Activated T-cell treated with anti-CD3 and anti-CD28 coated beads for 1 hour (primary cell): Measurements from ENCODE around the gene ETV1.
"Not testable (repeated sequence)": the region's sequence is repeated elsewhere in the genome, so short reads cannot be mapped to it uniquely, and the experiment has no call there.

Source experiments
- DNase-seq: peaks from one replicate; pipeline ENCODE4 v3.0.0-alpha.2; 2020; ENCODE audit warnings: low read depth

Gene ETV1

DNA sequence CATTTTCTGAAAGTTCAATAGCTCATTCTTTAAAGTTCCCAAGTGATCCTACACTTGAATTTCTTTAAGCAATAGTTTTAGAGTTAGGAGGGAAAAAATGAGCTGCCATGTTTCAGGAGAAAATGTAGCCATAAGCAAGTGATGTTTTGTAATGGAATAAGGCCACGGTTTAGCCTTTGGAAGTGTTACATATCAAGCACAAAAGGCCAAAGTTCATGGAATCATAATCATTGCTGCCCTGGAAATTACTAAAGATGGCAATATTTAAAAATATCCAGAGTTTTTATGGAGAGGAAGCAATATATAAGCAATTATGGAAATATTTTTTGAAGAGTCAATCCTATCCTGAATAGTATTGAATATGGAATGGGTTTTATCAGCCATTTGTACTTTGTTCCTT lies 68.4 kb downstream of the ETV1 start:
- no peak for DNase-seq

DNA sequence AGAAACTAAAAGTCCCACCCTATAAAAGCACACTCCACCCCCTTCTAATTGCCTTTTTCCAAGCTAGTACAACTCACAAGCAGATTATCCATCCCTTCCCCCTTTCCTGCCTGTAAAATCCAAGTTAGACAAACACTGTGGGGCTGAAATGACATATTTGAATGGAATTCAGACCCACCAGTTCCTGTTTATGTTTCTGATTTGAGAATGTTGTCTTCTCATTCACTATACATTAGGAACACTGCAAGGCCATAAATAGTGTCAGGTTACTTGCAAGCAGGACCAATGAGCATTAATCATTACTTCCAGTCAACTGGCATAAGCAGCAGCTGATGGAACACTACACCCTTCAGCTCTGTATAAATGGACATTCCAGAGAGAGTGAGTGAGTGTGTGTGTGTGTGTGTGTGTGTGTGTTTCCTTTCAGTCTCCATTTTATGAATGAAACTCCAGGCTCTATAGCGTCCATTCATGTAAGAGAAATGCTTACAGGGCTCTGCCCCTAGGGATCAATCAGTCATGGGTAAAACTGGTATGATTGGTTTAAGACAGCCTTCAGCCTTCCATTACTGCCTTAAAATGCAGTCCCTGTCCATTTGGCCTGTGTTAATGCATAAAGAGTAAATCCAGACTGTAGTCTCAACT lies 69.3 kb downstream of the ETV1 start:
- no peak for DNase-seq

DNA sequence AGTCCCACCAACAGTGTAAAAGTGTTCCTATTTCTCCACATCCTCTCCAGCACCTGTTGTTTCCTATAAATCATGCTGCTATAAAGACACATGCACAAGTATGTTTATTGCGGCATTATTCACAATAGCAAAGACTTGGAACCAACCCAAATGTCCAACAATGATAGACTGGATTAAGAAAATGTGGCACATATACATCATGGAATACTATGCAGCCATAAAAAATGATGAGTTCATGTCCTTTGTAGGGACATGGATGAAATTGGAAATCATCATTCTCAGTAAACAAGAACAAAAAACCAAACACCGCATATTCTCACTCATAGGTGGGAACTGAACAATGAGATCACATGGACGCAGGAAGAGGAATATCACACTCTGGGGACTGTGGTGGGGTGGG lies 71.1 kb downstream of the ETV1 start:
- DNase-seq, result not testable (repeated sequence)

DNA sequence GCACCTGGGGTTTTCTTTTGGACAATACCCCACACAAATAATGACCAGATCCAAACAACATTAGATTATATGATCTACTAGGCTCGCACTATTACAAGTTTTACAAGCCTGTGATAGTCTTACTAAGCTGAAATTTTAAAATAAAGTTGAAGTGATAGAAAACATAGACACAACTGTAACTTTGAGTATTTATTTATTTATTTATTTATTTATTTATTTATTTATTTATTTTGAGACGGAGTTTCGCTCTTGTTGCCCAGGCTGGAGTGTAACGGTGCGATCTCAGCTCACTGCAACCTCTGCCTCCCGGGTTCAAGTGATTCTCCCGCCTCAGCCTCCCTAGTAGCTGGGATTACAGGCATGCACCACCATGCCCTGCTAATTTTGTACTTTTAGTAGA lies 72.4 kb downstream of the ETV1 start:
- not testable (repeated sequence) for DNase-seq

DNA sequence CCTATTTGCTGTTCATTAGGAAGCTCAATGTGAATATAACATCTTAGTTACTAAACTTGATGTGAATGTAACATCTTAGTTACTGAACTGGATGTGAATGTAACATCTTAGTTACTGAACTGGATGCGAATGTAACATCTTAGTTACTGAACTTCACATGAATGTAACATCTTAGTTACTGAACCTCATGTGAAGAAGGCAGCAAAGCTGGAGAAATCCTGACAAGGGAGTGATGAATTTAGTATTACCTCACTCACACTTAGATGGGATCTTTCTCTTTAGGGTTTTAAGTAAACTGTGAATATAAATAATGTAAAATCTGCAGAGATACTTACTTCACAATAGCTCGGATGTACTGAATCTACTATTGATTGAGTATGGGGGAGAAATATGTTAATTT lies 73.6 kb downstream of the ETV1 start:
- no peak for DNase-seq

DNA sequence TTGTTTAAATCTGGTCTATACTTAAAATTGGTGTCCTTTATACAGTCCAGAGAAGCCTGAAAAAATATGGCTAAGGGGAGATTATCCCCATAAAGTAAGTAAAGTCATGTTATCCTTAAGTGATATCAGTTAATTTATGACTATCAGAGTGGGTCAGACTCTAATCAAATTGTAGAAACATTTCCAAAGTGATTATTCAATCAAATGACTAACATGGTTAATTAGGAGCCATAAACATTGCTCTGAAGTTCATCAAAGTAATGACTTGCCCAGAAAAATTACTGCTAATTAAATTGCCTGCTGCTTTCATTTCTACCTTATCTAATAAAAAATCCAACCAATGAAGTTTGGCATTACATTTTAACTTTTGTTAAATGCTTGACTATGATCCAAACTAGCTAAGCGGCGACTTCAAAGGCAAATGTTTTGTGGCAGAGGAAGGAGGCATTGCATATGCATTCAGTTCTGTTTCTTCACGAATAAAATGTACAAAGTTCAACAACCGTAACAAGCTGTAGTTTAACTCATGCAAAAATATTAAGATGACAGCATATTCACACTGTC lies 76.7 kb downstream of the ETV1 start:
- DNase-seq, result no peak

DNA sequence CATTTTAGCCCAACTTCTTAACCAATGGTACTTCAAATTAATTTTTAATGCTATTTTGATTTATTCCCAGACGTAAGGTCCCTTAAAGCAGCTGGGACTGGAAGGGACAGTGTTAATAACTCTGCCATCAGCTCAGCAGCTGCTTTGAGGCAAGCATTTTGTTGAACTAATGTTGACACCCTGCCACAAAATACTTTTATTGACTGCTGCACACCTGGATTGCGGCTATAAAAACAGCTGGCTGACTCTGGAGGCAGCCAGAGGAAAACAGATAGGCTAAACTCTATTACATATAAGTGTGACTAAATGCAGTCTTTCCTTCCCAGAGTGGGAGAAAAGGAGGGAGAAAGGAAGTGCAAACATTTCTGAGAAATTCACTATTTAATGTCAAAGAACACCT lies 77.6 kb downstream of the ETV1 start:
- no peak for DNase-seq

DNA sequence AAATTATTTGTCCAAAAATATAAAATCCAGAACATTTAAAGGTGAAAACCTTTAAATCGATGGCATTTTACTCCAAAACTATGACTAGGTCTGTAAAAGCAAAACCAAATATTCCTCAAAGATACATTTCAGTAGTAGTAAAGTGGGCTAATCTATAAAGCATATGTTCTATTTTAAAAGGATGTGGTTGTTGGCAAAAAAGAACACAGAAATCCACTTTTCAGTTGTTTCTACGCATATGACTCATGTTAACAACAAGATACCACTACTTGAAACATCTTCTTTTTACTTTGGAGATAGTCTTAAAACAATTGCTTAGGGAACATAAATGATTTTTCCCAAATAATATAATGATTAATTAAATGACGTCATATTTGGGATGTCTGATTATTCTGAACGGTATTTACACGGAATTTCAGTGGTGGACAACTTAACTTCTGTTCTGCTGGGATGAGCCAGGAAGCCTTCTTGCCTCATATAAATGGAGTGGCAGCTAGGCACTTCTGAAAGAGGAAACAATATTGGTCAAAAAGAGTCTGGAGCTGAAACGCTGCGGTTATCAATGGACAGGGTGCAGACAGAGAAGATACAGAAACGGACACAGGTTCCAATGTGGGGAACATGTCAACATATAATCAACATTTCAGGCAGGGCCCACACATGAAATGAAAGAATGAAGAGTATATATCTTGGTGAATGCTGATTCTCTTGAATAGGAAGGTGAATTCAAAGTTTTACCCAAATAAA lies 78.5 kb downstream of the ETV1 start:
- no peak for DNase-seq

DNA sequence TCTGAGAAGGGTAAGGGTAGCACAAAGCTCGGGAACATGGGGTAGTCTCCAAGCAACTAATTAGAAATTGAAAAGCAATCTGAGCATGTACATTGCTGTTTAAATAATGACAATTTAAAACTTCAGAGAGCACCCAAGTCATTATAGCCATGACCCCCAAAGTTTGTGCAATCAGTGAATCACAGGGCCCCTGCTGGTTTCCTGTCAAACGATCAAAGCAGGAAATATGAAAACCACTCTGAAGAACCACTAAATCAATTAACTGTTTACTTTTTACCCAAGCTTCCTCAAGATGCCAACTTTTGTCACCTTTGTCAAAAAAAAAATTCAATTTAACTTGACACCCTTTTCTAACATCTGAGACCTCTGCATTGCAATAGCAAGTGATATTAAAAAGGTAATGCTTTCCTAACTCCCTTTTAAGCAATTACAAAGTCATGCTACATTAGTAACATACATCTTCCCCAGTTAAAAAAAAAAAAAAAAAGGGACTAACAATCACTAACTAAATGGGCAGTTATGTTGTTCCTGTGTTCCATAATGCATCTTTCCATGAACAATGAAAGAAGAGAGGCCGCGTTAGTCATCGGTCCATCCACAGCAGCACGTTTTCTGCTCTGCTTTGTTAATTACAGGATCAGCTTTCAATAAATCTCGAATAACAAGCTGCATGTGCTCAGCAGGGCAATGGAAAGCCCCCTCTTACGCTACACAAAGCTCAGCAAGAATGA lies 80.6 kb downstream of the ETV1 start:
- DNase-seq, result no peak

DNA sequence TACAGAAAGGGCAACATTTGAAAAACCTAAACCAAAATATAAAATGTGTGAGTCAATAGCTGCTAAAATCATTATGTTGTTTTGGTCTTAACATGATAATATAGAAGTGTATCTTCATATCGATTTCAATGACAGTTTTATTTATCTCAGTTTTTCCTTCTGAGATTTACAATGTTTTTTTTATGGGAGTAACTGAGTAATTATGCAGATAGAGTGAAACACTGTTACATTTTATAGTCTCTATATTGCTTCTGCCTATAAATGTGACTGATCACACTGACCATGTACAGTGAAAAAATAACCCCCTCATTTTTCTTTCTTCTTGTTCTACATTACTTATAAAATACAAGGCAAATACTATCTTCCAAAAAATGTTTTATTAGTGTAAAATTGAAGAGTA lies 81.6 kb downstream of the ETV1 start:
- DNase-seq, result no peak

DNA sequence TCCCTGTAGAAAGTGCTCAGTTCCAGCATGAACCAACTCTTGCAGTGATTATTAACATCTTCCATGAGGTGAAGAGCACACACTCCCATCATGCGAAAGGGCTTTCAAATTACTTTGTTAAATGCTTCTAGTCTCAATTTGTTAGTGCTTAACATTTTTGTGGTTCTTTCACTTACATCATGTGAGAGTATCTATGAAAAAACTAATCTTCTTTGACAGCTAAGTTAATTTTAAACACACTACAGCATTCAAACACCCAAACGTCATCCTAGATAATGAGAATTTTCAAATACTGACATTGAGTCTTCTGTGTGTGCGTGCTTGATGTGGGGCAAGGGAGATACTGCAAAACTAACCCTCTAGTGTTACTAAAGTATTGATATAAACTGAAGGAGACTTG lies 84.8 kb downstream of the ETV1 start:
- no peak for DNase-seq

DNA sequence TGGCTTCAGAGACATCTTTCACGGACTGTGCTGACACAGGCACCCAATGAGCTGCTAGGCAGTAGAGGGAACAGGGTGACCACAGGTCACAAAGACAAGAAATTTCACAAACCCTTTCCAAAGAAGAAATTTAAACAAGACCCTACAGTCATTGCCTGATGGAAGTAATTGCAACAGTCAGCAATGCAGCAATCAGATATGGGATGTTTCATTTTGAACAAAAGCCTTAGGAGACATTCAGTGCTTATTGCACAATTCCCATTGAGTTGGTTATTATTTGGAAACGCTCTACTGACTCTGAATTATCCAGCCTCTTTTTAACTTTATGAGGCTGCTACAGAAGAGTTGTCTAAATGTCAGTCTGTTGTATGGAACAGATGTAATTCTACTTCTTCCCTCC lies 85.5 kb downstream of the ETV1 start:
- DNase-seq, result no peak

DNA sequence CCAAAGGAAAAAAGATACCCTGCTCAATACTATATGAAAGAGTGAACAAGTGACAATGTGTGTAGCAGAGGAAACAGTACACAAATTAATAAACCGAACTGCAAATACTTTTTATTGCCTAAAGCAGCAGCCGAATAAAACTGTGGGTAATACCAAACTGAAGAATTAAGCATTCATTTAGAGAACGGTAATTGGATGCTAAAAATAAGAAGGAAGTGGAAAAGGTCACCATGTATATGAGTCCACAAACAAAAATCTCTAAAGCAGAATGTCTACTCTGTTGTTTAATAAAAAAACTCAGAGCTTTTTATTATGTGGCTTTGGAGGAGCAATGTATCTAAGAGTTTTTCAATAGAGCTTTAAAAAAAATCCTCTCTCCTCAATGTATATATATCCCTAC lies 87.9 kb downstream of the ETV1 start:
- no peak for DNase-seq

DNA sequence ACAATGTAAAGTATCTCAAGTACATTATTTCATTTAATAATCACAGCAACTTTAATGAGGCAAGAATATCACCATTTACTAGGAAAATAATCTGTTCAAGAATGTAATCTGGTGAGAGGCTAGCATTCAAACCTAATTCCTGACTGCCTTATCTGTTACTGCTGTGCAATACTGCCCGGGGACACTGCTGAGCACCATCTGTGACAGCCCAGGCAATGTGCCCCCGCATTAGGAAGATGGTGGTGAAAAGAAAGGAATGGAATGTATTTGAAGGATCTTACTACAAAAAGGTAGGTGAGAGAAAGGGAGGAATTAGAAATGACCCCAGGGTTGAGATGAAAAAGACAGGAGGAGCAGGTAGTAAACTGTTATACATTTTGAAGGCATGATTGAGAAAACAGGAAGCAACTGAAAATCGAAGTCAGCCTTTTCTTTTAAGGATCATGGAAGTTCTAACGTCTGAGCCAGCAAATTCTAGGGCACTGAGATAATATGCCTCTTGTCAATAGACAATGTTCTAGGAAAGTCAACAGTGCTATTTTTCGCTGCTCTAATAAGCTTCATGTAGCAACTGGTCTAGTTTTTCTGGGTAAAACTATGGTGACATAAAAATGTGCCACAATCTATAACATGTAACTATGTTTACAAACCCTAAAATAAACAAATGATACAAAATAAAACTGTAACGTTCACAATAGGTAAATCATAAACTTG lies 90.4 kb downstream of the ETV1 start:
- DNase-seq, result no peak

DNA sequence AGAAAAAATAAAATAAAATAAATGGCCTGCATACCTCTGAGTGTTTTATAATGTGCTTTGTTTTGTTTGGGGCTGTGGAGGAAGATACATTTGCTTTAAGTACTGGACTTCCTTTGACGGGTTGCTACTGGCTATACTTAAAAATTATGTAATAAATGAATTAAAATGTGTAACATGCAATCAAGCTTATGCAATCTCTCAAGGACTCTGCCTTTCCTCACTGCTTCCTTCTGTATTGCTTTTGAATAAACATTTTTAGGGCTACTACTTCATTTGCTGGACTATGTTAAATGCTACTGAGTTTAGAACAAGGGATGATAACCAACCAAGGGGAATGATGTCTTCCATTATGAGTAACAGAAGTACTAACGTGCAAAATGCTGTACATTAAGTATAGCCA lies 91.6 kb downstream of the ETV1 start:
- no peak for DNase-seq

DNA sequence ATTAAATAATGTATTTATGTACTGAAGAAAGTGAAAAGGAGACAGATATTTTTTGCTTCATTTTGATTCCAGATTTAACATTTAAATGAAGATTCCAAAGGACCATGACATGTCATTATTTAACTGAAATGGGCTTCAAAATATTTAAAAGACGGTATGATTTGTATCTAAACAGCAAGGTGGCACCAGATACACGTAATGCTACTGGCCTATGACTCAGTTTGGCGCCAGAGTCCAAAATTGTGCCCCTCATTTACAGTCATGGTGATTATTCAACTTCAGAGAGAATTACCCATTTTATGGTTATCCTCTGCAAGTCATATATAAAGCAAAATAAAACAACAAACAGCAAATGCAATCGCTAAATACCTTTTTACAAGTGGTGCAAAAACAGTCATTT lies 94.5 kb downstream of the ETV1 start:
- no peak for DNase-seq

DNA sequence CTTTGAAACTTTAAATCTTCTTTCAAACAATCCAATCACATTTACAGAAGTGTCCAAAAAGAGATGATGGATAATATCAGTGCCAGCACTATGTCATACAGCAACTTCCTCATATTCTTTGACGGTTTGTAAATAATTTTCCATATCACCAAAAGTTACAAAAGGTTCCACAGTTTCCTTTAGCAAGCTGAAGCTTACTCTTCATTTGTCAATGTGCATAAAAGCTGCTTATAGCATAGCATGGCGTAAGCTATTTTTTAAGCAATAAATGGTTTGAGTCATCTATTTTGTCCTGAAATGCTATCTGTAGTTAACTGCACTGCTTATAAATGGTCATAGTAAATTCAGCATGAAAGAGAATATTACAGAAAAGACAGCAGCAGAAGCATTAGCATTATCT lies 95.1 kb downstream of the ETV1 start:
- no peak for DNase-seq

DNA sequence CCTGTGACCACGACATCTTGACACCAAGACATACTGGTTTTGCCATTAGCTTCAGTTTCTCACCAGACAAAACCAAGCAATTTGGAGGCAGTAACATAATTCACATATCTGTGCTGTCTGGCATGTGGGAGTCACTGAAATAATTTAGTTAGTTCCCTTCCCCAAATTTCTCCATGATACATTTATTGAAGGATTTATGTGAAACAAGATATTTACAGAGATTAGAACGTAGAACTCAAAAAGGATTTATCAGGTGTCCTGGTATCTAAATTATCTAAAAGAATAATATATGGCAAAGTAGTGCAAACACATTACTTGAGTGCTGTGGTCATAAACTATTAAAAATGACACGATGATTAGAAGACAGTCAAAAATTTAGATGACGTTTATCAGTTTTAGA lies 98.7 kb downstream of the ETV1 start:
- no peak for DNase-seq

DNA sequence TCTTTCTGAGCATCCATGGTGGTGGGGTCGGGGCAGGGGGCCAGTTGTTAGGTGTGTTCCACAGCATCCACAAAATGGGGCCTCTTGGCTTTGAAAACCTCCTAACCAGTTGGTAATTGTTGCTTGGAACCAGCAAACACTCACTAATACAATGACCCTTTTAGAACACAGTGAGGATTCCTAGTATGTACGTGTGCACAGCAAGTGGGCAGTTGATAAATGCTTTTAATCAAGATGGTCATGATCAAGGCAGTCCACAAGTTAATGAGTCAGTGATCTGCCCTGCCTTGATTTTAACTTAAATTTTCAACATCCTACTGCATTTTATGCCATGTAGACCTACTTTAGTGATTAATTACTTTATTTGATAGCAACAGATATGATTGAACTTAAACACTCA lies 103.1 kb downstream of the ETV1 start:
- DNase-seq, result no peak

DNA sequence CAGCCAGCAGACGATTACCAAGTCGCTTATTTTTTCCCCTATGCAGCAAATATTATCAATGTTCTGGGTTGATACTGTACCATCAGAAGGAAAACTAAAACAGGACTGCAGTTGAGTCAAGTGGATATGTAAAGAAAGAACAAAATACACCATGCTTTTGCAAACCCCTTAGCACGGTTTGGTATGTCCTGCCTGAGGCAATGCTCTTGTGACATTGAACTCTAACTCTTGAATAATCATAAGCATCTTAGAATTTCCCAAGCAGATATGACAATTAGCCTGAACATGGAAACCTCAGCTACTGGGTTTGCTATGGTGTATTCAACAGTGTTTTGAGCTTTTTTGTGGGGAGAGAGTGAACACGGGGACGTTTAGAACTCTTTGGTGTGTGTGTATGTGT lies 107.4 kb downstream of the ETV1 start:
- no peak for DNase-seq

DNA sequence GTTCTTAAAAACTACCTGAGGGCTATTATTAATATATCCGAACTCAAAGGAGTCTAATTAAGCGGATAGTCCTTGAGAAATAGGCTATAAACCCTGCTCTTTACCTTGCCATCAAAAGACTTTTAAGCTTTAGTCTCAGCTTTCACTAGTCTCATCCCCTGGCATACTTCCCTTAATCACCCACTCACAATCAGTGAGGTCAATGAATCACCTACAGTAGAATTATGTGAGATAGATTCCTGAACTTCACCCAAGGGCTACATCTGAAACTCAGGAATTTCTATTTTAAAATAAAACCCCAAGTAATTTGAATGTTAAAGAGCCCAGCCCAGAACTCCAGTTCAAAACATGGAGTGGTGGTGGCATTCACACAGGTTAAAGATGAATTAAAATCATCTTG lies 108.7 kb downstream of the ETV1 start:
- no peak for DNase-seq

DNA sequence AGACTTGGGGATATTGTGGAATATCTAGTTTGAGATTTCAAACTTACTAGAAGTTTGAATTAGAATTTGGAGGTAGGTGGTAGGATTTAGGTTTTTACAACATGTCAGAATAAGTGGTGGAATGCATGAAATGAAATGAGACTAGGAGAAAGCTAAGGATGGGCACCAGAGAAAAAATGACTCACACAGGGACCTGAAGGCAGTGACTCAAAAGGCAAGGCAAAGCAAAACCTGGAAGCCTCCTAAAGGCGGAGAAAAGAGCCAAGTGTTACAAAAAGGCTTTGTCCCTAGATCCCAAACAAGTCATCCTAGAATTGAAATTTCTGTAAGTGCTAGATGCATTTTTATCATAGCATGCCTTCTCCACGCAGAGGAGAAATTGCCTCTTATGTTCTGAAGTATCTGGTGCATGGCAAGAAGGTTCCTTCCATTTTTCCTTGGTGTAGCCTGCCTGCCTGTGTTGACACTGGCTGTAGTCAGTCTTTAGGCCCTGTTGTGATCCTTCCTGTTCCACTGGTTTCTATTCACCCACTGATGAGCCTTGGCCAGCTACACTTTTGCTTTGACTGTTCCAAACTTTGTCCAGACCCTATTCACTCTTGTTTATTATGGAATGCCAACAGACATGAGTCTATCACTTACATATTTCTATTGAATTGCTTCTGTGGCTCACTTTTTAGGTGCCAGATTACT lies 109.3 kb downstream of the ETV1 start:
- DNase-seq, result no peak
